CD4-positive, CD25-positive, alpha-beta regulatory T cell (primary cell): ENCODE data around the gene CRYGA. TPM values are rescaled to one million over a fixed set of nuclear protein-coding genes. Genes with fewer than 3 reads are reported as not detected.

Source experiments
- ATAC-seq, 2 donors: fragments of 150-1000 bp; cut with Tn5 transposase; one replicate each; pipeline ENCODE4 v1.10.0; 2021; ENCODE audit warnings: low read depth in 2 of 2, moderate number of reproducible peaks in 2 of 2, moderate library complexity in 1 of 2
- DNase-seq, 3 donors: peaks; one replicate each; pipeline versions ENCODE4 v3.0.0 to v3.0.0-alpha.2; 2012 to 2022; ENCODE audit warnings: mixed read lengths in 1 of 3
- H3K27ac ChIP-seq: one replicate; pipeline ENCODE4 v1.7.0; 2013; ENCODE audit warnings: mild to moderate bottlenecking, low read length; ENCODE audit not compliant: insufficient read depth, poor library complexity, severe bottlenecking
- H3K27me3 ChIP-seq: one replicate; pipeline ENCODE4 v1.7.0; 2013; ENCODE audit warnings: low read length; ENCODE audit not compliant: control insufficient read depth, insufficient read depth
- H3K36me3 ChIP-seq: one replicate; pipeline ENCODE4 v1.7.0; 2013; ENCODE audit warnings: mild to moderate bottlenecking, low read length, moderate library complexity; ENCODE audit not compliant: control insufficient read depth, insufficient read depth
- H3K4me1 ChIP-seq: 2 replicates; pipeline ENCODE4 v1.7.0; 2013; ENCODE audit warnings: mild to moderate bottlenecking, low read length; ENCODE audit not compliant: insufficient read depth, control insufficient read depth, poor library complexity, severe bottlenecking
- H3K4me3 ChIP-seq: one replicate; pipeline ENCODE4 v1.7.0; 2013; ENCODE audit warnings: low read depth, mild to moderate bottlenecking, low read length, moderate library complexity
- H3K9me3 ChIP-seq, 2 experiments: 1 replicate in 1 of 2; 2 replicates in 1 of 2; pipeline ENCODE4 v1.7.0; 2013; ENCODE audit warnings: low read length in 2 of 2, mild to moderate bottlenecking in 1 of 2, moderate library complexity in 1 of 2; ENCODE audit not compliant: control insufficient read depth in 2 of 2
- H3K27ac Mint-ChIP-seq, 3 donors: one replicate each; pipeline ENCODE4 v1.8.0; 2020 to 2022; ENCODE audit warnings: mild to moderate bottlenecking in 3 of 3, mixed read lengths in 3 of 3, moderate library complexity in 2 of 3
- H3K27me3 Mint-ChIP-seq: one replicate; pipeline ENCODE4 v1.8.0; 2022; ENCODE audit warnings: mild to moderate bottlenecking, mixed read lengths
- H3K36me3 Mint-ChIP-seq: one replicate; pipeline ENCODE4 v1.8.0; 2020; ENCODE audit warnings: mixed read lengths
- H3K4me1 Mint-ChIP-seq, 4 donors: one replicate each; pipeline ENCODE4 v1.8.0; 2020 to 2022; ENCODE audit warnings: mixed read lengths in 4 of 4, mild to moderate bottlenecking in 1 of 4
- H3K4me3 Mint-ChIP-seq, 4 donors: one replicate each; pipeline ENCODE4 v1.8.0; 2020 to 2022; ENCODE audit warnings: mild to moderate bottlenecking in 4 of 4, mixed read lengths in 4 of 4, moderate library complexity in 3 of 4
- H3K9me3 Mint-ChIP-seq, 7 donors: one replicate each; pipeline ENCODE4 v1.8.0; 2020 to 2022; ENCODE audit warnings: mixed read lengths in 7 of 7, mild to moderate bottlenecking in 3 of 7, moderate library complexity in 2 of 7
- polyA plus RNA-seq, 4 donors: library from polyadenylated mRNA; unstranded; fragments of 300-500 nt; fragmentation: Illumina TruSeq; gene quantifications; one replicate each; pipeline ENCODE4 v1.2.3, GENCODE V29; 2021
- total RNA-seq: library from RNA; stranded (reverse); gene quantifications from one replicate; pipeline ENCODE4 v1.2.3, GENCODE V29; 2022

The CRYGA gene
- total and polyA plus RNA-seq, 5 donors from 2014 or later: not detected

- no peak for ATAC-seq
- Mint-ChIP-seq H3K9me3 (no peaks in the 10 kb centered on the region), H3K27ac (no peak within 1 kb of the TSS), H3K36me3 (no peaks in the 10 kb centered on the region), H3K27me3 (peaks cover 17% of the 10 kb centered on the region), H3K4me1 (peaks cover 0 to 4% (median 0%) of the 10 kb centered on the region in 4 donors), H3K4me3 (no peak within 1 kb of the TSS)
- Histone ChIP-seq H3K4me3 (no peak within 1 kb of the TSS), H3K27me3 (no peaks in the 10 kb centered on the region), H3K27ac (no peak within 1 kb of the TSS), H3K9me3 (no peaks in the 10 kb centered on the region), H3K36me3 (no peaks in the 10 kb centered on the region), H3K4me1 (no peaks in the 10 kb centered on the region)
- no peak for DNase-seq
Observed at GRCh38 chr2:208189810-208190503, 26.6 kb upstream of the CRYGA start, which contains the start of gene C2orf80. C2orf80 (minus strand) TSS chr2:208190030; CDS start chr2:208186986, 3,044 bp downstream.

- no peak overlapping the region for H3K27ac ChIP-seq
- H3K4me3 Mint-ChIP-seq: no peak overlapping the region
- ATAC-seq (no peak), DNase-seq (no peak)
- no peak overlapping the region for H3K27ac Mint-ChIP-seq
- H3K36me3 ChIP-seq: no peaks in the 10 kb centered on the region
- H3K9me3 Mint-ChIP-seq: no peaks in the 10 kb centered on the region
- no peaks in the 10 kb centered on the region for H3K4me1 ChIP-seq
- H3K4me1 Mint-ChIP-seq: peaks cover 0 to 8% (median 0%) of the 10 kb centered on the region in 4 donors
- no peak overlapping the region for H3K4me3 ChIP-seq
- H3K36me3 Mint-ChIP-seq: no peaks in the 10 kb centered on the region
- H3K27me3 ChIP-seq: no peaks in the 10 kb centered on the region
- H3K27me3 Mint-ChIP-seq: peaks cover 24% of the 10 kb centered on the region
- no peaks in the 10 kb centered on the region for H3K9me3 ChIP-seq
Observed at GRCh38 chr2:208189069-208189809, 25.9 kb upstream of the CRYGA start.

- no peak for ATAC-seq
Observed at GRCh38 chr2:208186893-208187292, 23.5 kb upstream of the CRYGA start.

GRCh38 chr2:208186465-208186864, 23.1 kb upstream of the CRYGA start:
- no peaks in the 10 kb centered on the region for H3K27me3 ChIP-seq
- H3K4me1 Mint-ChIP-seq: peaks cover 0 to 8% (median 0%) of the 10 kb centered on the region in 4 donors
- no peaks in the 10 kb centered on the region for H3K9me3 Mint-ChIP-seq
- no peak overlapping the region for H3K4me3 Mint-ChIP-seq
- no peaks in the 10 kb centered on the region for H3K4me1 ChIP-seq
- no peaks in the 10 kb centered on the region for H3K36me3 Mint-ChIP-seq
- DNase-seq (no peak), ATAC-seq (no peak)
- peaks cover 30% of the 10 kb centered on the region for H3K27me3 Mint-ChIP-seq
- H3K4me3 ChIP-seq: no peak overlapping the region
- no peak overlapping the region for H3K27ac ChIP-seq
- H3K36me3 ChIP-seq: no peaks in the 10 kb centered on the region
- no peak overlapping the region for H3K27ac Mint-ChIP-seq
- no peaks in the 10 kb centered on the region for H3K9me3 ChIP-seq

More at GRCh38 chr2:208186893-208187292, 23.5 kb upstream of the CRYGA start:
- Histone ChIP-seq H3K36me3 (no peaks in the 10 kb centered on the region), H3K27me3 (no peaks in the 10 kb centered on the region), H3K4me1 (no peaks in the 10 kb centered on the region), H3K9me3 (no peaks in the 10 kb centered on the region), H3K4me3 (no peak overlapping the region), H3K27ac (no peak overlapping the region)
- Mint-ChIP-seq H3K9me3 (no peaks in the 10 kb centered on the region), H3K27ac (no peak overlapping the region), H3K36me3 (no peaks in the 10 kb centered on the region), H3K4me1 (peaks cover 0 to 8% (median 0%) of the 10 kb centered on the region in 4 donors), H3K4me3 (no peak overlapping the region), H3K27me3 (peaks cover 30% of the 10 kb centered on the region)
- no peak for DNase-seq

GRCh38 chr2:208183972-208184705, 20.8 kb upstream of the CRYGA start:
- ATAC-seq (no peak), DNase-seq (no peak)
- no peaks in the 10 kb centered on the region for H3K9me3 Mint-ChIP-seq
- no peak overlapping the region for H3K27ac Mint-ChIP-seq
- Histone ChIP-seq H3K27ac (no peak overlapping the region), H3K4me3 (no peak overlapping the region), H3K9me3 (no peaks in the 10 kb centered on the region), H3K4me1 (no peaks in the 10 kb centered on the region), H3K27me3 (no peaks in the 10 kb centered on the region), H3K36me3 (no peaks in the 10 kb centered on the region)
- peaks cover 27% of the 10 kb centered on the region for H3K27me3 Mint-ChIP-seq
- no peaks in the 10 kb centered on the region for H3K36me3 Mint-ChIP-seq
- H3K4me3 Mint-ChIP-seq: no peak overlapping the region
- peaks cover 0 to 8% (median 0%) of the 10 kb centered on the region in 4 donors for H3K4me1 Mint-ChIP-seq

- H3K9me3 ChIP-seq: no peaks in the 10 kb centered on the region
- DNase-seq (no peak), ATAC-seq (no peak)
- no peak overlapping the region for H3K4me3 ChIP-seq
- Mint-ChIP-seq H3K27ac (no peak overlapping the region), H3K27me3 (peaks cover 27% of the 10 kb centered on the region), H3K9me3 (no peaks in the 10 kb centered on the region), H3K4me1 (peaks cover 0 to 8% (median 0%) of the 10 kb centered on the region in 4 donors), H3K4me3 (no peak overlapping the region), H3K36me3 (no peaks in the 10 kb centered on the region)
- H3K27me3 ChIP-seq: no peaks in the 10 kb centered on the region
- H3K4me1 ChIP-seq: no peaks in the 10 kb centered on the region
- no peaks in the 10 kb centered on the region for H3K36me3 ChIP-seq
- H3K27ac ChIP-seq: no peak overlapping the region
Observed at GRCh38 chr2:208183526-208183925, 20.1 kb upstream of the CRYGA start.

- H3K27ac ChIP-seq: no peak overlapping the region
- H3K4me3 ChIP-seq: no peak overlapping the region
- no peak for ATAC-seq
- no peaks in the 10 kb centered on the region for H3K27me3 ChIP-seq
- H3K27ac Mint-ChIP-seq: no peak overlapping the region
- H3K4me1 Mint-ChIP-seq: peaks cover 0 to 8% (median 0%) of the 10 kb centered on the region in 4 donors
- no peaks in the 10 kb centered on the region for H3K4me1 ChIP-seq
- DNase-seq: no peak
- no peak overlapping the region for H3K4me3 Mint-ChIP-seq
- H3K27me3 Mint-ChIP-seq: peaks cover 27% of the 10 kb centered on the region
- no peaks in the 10 kb centered on the region for H3K36me3 ChIP-seq
- H3K36me3 Mint-ChIP-seq: no peaks in the 10 kb centered on the region
- H3K9me3 Mint-ChIP-seq: no peaks in the 10 kb centered on the region
- H3K9me3 ChIP-seq: no peaks in the 10 kb centered on the region
Observed at GRCh38 chr2:208182835-208183234, 19.4 kb upstream of the CRYGA start.
